NCI-H345 treated with DMSO at 0.1 percent for 48 hours (cell line): ENCODE data around the gene SIAH2.
"Not testable (repeated sequence)": the region's sequence is repeated elsewhere in the genome, so short reads cannot be mapped to it uniquely, and the experiment has no call there.

Experiments used
- DNase-seq: peaks from one replicate; lab custom pipeline; 2025; ENCODE audit not compliant: unreplicated experiment; lab: John Stamatoyannopoulos, UW

SIAH2 gene, protein sequence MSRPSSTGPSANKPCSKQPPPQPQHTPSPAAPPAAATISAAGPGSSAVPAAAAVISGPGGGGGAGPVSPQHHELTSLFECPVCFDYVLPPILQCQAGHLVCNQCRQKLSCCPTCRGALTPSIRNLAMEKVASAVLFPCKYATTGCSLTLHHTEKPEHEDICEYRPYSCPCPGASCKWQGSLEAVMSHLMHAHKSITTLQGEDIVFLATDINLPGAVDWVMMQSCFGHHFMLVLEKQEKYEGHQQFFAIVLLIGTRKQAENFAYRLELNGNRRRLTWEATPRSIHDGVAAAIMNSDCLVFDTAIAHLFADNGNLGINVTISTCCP

DNA sequence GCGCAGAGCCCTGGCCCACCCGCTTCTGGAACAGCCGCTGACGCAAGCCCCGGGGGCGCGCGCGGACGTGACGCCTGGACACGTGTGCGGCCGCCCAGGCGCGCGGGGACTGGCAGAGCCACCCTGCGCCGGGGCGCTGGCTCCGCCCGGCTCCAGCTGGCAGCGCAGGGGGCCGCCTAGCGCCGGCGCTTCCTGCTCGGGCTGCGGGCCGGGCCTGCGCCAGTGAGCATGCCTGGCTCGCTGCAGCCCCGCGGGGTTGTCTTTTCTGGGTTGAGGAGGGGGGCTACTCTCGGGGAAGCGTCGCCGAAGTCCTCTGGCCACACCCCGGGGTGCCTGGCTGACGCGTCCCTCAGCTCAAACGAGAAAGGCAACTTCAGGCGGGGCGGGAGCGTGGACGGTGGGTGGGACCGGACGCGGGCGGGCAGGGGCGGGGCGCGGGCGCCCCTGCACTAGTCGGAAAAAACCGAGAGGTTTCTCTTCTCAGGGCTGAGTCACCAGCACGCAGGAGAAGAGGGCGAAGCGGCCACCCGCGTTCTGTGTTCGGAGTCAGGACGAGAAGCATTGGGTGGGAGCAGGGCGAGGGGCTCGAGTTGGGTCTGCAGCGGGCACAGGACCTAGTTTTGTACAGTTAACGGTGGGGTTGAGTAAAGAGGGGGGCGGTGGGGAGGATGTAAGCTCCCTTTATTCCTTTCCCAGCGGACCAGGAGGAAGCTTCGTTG is at the start of gene SIAH2:
TSS of gene SIAH2 (minus strand) at position 48 of the 719 bp plus-strand sequence. CDS start 320 bp downstream, outside the sequence.
- DNase-seq: peak; percentile 57

DNA sequence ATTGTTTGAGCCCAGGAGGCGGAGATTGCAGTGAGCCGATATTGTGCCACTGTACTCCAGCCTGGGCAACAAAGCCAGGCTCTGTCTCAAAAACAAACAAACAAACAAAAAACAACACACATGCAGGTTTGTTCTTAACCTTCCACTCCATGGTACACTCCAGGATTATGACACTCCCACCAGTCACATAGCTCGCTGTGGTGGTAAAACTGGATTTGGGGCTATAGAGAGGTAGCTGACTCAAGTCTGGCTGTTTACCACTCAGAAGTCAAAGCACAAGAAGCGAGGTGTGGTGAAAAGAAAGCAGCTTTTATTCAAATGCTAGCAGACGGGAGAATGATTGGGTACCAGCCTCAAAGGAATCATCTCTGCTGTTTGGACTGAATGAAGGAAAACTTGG is 49.0 kb upstream of the SIAH2 start:
- no peak for DNase-seq

DNA sequence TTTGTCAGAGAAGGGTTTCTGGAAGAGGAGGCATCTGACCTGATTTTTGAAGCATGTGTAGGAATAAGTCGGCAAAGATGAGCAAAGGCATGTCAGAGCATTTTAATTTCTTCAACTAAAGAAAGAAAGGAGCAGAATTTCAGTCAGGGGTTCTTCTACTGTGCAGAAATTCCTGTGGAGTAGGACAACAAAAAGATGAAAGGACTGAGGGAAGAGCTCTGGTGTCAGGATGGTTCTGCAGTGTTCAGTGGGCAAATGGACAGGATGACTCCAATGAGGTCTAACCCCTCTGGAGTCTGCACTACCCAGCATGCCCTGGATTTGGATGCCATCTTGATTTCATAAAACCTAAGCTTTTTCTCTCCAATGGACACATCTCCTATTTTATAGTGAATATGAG is 47.7 kb upstream of the SIAH2 start:
- DNase-seq: no peak

DNA sequence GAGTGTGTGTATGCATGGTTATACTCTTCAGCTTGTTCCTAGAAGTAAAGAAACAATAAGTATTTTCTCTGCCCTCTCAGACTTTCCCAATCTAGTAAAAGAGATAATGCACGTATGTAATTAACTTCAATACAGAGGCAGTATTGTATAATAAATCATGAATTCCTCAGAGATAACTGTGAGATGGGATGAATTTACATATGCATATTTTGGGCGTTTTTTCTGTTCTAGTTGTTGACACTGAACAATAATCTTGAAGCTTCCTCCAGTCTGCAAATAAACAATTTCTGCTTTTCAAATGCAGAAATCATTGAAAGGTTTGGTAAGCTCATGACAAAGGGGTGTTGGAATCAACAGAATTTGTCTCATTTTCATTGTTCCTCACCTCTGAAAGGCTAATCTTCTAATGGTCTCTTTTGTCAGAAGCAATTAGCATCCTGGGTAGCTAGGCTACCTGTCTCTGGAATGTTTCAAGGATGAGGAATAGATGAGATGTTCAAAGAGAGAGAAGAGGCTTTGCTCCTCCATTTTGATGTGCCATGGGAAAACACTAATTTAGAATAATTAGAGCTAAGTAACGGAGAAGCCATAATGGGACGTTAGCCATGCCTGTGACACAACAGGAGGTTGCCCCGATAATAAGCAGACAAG is 43.3 kb upstream of the SIAH2 start:
- no peak for DNase-seq

DNA sequence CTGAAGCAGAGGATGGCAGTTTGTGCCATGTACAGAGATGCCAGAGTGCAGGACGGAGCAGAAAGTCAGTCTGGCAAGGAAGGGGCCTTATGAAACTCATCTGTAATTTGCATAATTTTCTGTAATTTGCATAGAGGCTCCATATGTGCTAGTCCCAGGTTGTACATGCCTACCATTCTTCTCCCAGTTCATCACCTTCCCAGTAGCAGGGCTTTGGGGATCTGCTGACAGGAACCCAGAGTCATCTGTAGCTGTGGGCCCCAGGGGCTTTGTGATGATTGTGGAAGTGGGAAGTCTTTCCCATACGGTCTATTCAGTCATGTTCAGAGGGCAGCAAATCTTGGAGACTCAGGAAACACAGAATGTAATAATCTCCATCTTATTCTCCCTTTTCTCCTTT is 42.4 kb upstream of the SIAH2 start:
- DNase-seq: no peak

DNA sequence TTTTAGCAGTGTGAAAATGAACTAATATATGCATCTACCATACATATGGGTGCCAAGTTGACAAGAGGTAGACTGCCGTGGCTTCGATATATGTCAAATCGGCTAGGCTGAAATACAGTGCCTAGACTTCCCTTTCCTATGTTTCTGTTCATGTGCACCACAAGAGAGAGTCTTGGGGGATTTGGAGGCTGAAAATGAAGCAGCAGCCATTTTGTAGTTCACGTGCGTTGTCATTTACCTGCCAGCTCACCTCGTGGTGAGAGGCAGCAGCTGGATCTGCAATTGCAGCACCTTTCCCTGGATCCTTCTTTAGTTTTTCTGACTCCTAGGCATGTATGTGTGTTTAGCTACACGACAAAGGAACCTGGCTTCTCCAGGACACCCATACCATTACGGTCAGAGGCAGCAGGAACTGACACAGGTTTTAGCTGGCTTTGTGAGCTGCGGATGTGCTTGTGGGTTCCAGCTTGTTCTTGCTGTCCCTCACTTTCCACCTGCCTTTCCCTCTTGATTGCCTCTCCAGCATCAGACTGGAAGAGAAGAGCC is 40.5 kb upstream of the SIAH2 start:
- DNase-seq: no peak

DNA sequence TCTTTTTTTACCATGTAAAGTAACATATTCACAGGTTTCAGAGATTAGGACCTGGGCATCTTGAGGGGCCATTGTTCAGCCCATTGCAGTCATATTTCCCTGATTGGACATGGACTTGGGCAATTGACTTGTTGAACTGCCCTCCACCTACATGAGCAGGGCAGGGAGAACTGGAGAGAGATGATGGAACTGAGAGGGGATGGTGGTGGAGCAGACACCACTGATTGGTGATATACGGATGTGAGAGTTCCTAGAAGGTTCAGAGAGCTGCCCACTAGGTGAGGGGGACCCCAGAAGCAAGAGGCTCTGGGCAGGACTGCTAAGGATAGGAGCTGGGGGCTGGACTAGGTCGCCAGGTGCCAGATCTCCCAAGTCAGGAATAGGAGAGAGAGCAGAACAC is 37.8 kb upstream of the SIAH2 start:
- no peak for DNase-seq

DNA sequence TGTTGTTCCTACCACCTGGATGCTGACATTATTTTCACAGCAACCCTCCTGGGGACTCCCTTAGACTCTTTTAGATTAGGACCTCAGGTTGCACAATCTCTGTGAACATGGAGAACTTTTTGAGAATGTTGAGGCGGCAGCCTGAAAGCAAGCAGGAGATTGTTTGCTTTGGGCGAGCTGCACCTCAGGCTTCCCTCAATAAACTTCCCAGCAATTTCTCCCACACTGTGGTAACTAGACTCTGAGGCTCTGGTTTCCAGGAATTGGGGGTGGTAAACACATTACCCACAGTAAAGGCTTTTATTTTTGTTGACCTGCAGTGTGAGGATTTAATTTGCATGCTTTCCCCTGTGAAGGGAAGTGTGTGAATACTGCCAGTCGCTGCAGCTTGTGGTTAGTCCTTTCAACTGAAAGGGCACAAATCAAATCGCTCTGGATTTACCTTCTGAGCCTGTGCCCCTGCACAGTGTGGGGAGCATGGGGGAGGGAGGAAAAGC is 35.2 kb upstream of the SIAH2 start:
- DNase-seq: no peak

DNA sequence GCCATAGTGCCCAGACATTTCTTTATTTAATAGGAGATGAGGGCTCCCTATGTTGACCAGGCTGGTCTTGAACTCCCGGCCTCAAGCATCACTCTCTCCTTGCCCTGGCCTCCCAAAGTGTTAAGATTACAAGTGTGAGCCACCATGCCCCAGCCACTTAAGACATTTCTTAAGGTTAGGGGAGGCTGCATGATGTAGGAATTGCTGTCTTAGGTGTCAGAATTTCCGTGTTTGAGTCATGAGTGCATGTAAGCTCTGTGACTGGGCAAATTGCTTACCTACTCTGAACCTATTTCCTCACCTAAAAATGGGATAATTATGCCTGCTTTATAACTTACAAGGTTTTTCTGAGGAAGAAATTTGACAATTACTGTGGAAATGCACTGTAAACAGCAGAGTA is 34.2 kb upstream of the SIAH2 start:
- DNase-seq: no peak

DNA sequence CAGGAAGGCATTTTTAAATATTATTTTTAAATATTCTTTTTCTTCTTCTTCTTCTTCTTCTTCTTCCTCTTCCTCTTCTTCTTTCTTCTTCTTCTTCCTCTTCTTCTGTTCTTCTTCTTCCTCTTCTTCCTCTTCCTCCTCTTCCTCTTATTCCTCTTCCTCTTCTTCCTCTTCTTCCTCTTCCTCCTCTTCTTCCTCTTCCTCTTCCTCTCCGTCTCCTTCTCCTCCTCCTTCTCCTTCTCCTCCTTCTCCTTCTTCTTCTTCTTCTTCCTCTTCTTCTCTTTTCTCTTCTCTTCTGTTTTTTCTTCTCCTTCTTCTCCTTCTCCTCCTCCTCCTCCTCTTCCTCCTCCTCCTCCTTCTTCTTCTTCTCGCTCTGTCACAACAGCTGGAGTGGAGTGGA is 33.6 kb upstream of the SIAH2 start:
- not testable (repeated sequence) for DNase-seq

DNA sequence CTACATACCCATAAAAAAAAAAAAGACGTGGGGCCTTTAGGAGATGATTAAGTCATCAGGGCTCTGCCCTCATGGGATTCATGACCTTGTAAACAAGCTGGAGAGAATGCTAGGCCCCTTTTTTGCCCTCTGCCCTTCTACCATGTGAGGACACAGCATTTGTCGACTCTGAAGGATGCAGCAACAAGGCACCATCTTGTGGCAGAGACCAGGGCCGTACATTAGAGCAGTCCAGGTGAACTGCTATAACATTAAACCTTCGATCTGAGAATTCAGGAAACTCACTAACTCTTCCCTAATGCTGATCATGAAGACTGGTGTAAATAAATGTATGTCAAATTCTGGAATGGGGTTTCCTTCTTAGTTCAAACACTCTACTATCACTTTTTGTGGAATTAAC is 30.7 kb upstream of the SIAH2 start:
- DNase-seq: no peak

DNA sequence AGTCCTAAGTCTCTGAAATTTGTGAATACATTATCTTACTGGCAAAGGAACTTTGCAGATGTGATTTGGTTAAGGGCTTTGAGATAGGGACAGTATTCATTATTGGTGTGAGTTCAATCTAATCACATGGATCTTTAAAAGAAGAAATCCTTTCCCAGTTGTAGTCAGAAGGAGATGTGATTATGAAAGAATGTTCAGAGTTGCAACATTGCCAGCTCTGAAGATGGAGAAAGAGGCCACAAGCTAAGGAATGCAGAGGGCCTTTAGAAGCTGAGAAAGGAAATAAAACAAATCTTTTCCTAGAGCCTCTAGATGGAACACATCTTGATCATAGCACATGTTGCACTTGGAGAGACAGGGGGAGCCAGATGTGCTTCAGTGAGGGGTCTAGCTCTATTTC is 27.7 kb upstream of the SIAH2 start:
- DNase-seq: no peak

DNA sequence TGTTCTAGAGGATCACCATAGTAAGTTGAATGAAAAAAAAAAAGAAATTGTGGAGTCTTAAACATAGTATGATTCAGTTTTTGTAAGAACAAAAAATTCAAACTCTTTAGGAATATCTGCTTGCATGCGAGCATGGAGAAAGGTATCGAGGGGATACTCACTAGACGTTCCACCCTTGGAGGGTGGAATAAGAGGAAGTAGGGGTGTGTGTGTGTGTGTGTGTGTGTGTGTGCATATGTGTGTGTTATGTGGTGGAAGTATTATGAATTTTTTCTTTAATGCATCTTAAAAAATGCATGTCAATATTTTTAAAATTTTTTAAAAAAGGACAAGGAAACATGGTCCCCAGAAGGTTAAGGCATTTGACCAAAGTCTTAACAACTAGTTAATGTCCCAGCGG is 26.5 kb upstream of the SIAH2 start:
- no peak for DNase-seq

DNA sequence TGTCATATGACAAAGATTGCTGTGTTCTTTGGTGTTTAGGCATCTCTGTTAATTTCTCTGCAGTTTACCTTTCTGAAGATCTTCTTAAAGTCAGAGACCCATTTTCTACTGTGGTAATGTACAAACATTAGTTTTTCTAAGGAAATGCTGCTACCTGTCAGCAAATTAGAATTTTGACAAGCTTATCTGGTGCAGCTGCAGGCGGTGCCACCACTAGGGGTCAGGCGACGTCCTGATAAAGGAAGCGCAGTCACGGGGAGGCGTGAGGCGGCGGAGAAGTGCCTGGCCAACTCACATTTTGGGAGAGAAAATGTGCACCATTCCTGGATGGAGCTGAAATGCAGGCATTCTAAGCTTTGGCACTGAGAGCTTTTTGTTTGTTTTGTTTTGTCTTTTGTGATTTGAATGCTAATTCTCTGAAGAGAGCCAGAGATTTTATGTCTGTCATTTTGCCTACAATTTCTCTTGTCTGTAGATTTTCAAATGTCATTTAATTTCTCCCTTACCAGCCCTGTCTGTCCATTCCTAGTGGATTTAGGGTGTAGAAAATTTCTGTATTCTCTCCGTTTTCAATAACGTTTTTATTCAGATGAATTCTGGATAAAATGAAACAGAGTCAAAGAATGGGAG is 24.9 kb upstream of the SIAH2 start:
- peak; percentile 28 for DNase-seq

DNA sequence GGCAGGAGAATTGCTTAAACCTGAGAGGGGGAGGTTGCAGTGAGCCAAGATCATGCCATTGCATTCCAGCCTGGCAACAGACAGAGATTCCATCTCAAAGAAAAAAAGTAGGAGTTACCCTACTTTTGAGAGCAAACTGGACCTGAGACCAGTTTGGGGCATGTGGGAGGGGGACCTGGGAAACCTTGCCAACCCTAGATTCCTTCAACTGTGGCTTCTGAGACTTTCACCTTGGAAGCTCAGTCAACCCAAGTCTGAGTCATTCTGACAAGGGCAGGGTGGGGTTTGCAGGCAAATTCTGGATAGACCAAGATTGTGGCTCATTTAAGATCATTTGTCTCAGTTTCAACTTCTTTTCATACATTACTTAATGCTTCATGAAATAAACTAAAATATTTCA is 23.8 kb upstream of the SIAH2 start:
- no peak for DNase-seq

DNA sequence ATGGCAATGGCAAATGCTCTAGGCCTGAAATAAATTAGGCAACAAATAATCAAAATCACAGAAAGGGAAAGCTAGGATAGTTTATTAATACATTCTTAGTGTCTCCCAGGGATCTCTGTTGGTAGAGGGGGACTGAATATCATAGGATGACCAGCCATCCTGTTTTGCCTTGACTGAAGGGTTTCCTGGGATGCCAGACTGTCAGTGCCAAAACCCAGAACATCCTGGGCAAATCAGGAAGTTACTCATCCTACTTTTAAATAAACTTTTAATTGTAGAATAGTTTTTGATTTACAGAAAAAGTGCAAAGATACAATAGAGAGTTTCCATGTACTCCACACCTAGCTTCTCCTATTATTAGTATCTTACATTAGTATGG is 21.8 kb upstream of the SIAH2 start:
- no peak for DNase-seq

DNA sequence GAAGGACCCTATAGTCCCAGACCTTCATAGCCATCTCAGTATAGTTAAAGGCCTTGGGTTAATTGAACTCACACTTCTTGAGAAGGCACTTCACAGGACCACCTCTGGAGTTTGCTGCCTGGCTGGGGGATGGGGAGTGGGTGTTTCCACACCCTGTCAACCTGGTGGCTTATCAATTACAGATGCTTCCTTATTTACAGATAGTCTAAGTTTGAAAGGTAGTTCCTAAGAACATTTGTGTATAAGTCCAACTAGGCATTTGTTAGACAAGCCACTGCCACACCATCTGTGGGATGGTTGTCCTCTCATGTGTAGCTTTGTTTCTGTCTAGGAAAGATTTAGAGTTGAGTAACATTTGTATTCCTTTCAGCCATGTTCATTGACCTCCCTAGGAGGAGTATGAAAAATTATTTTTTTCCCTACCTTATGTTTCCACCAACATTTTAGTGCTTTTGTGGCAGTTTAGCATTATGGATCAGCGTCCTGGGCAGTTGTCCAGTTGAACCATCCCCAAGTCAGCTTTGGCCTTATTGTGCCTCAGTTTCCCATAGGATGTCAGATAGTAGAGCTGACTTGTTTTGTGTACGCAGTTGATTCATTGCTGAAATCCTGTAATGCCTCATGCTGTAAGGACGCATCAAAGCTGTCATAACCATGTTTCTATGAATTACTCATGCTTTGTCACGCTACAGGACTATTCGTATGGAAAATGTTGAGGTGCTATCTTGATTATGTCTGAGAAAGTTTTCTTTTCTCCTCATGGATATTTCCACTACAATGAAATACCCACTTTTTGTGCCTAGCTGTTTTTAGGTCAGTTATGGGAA is 21.2 kb upstream of the SIAH2 start:
- DNase-seq: no peak

DNA sequence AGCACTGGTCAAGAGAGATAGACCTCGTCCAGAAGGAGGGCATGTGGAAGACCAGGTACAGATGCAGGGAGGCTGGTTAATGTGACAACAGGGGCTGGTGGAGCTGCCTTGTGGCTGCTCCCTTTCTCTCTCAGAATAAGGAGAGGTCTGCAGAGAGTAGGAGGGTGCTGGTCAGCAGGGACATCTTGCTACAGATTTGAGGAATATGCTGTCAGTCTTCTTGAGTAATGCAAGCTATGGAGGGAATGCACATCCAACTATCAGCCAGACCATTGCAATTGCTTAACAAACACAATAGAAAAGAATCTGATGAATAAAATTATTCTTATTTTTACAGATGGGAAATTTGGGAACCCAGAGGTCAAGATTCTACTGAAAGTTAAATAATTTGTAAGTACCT is 20.3 kb upstream of the SIAH2 start:
- no peak for DNase-seq

DNA sequence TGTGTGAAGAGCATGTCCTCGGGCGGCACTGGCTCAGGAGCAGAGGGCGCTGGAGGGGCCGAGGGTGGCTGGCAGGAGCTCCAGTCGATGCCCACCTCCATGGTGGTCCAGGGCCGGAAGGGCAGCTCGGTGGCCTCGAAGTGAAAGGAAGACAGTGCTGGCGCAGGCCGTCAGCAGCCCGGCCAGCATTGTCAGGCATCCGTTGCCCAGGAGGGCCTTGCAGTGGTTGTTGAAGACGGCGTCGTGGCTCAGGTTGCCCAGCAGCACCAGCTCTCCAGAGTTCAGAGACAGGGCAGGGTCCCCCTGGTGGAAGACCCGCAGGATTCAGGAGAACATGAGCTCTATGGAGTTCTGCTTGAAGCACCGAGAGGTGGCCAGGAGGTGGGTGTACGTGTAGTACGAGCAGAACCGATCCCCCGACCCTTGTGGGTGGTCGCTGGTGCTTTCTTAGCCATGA is 16.5 kb upstream of the SIAH2 start:
- no peak for DNase-seq

DNA sequence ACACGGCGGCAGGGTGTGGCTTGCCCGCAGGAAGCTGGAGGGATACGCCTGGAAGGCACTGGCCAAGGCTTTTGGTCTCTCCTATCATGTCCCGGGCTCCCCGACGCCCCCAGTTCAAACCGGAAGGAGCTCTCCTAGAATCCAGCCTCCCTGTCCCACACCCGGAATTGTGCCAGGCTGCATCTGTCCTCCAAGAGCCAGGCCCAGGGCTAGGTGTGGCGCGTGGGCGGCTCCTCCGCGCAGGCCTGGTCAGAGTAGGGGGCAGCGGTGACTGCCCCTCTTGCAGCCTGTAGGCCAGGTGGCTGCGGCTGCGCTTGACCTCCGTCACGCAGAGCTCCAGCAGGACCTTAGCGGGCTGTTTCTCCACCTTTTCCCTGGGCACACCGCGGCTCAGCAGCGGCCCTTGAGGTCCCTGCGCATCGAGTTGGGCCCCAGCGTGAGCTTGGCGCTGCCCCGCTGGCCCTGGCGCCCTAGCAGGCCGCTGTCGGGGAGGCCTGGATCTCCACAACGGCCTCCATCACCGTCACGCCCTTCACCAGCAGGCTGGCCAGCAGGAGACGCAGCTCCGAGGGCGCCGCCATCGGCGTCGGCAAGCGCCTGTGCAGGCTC is 15.9 kb upstream of the SIAH2 start:
- no peak for DNase-seq
